T-cell (primary cell): ENCODE data around the gene HSPB2. TPM values are rescaled to one million over a fixed set of nuclear protein-coding genes. Genes with fewer than 3 reads are reported as not detected.
"Not testable (repeated sequence)": the region's sequence is repeated elsewhere in the genome, so short reads cannot be mapped to it uniquely, and the experiment has no call there.

Experiments used
- ATAC-seq, 4 experiments: fragments of 200-7000 bp in 3 of 4; fragments of 150-1000 bp in 1 of 4; cut with Tn5 transposase; replicated peaks in 1 of 4; 1 replicate in 3 of 4; 2 replicates in 1 of 4; pipeline ENCODE4 v1.10.0; 2021; ENCODE audit warnings: moderate library complexity in 3 of 4, mild to moderate bottlenecking in 2 of 4, moderate number of reproducible peaks in 1 of 4
- CTCF ChIA-PET, 2 donors: fragments of 300-600 bp; sonication (Branson Sonifier 250); formaldehyde crosslinking; loops; one replicate each; lab custom pipeline; 2022; ENCODE audit warnings: antibody characterized with exemption in 2 of 2; lab: Charles Lee
- POLR2A ChIA-PET, 2 donors: fragments of 300-600 bp; sonication (Branson Sonifier 250); formaldehyde crosslinking; loops; one replicate each; lab custom pipeline; 2022; ENCODE audit warnings: antibody characterized with exemption in 2 of 2; lab: Charles Lee
- DNase-seq, 35 experiments: peaks; one replicate each; pipeline versions ENCODE4 v3.0.0 to v3.0.0-alpha.2; 2013 to 2023
- H3K27ac ChIP-seq: one replicate; pipeline ENCODE4 v1.5.1; 2013; ENCODE audit warnings: low read length
- H3K27me3 ChIP-seq, 2 experiments: replicated peaks in 1 of 2; 1 replicate in 1 of 2; 2 replicates in 1 of 2; pipeline versions ENCODE4 v1.6.1 to v1.7.0; 2013; ENCODE audit warnings: low read length in 1 of 2, mixed read lengths in 1 of 2; ENCODE audit not compliant: control insufficient read depth in 2 of 2, insufficient read depth in 2 of 2; ENCODE audit errors: extremely low read depth in 1 of 2
- H3K36me3 ChIP-seq, 2 donors: 1 replicate in 1 of 2; 2 replicates in 1 of 2; pipeline versions ENCODE4 v1.6.1 to v1.7.0; 2013; ENCODE audit warnings: low read length in 1 of 2; ENCODE audit not compliant: control insufficient read depth in 2 of 2, insufficient read depth in 1 of 2; ENCODE audit errors: extremely low read depth in 1 of 2
- H3K4me1 ChIP-seq, 2 experiments: 1 replicate in 1 of 2; 2 replicates in 1 of 2; pipeline versions ENCODE4 v1.6.1 to v1.7.0; 2013; ENCODE audit warnings: low read length in 2 of 2, mixed read lengths in 1 of 2; ENCODE audit not compliant: insufficient read depth in 2 of 2, control insufficient read depth in 1 of 2; ENCODE audit errors: extremely low read depth in 1 of 2
- H3K4me3 ChIP-seq, 2 donors: 1 replicate in 1 of 2; 2 replicates in 1 of 2; pipeline versions ENCODE4 v1.5.1 to v1.7.0; 2013; ENCODE audit warnings: mild to moderate bottlenecking in 2 of 2, low read length in 1 of 2, moderate library complexity in 1 of 2; ENCODE audit not compliant: control insufficient read depth in 1 of 2; ENCODE audit errors: extremely low read depth in 1 of 2
- H3K9me3 ChIP-seq: 2 replicates; pipeline ENCODE4 v1.7.0; 2013
- H3K27ac Mint-ChIP-seq, 2 donors: one replicate each; pipeline ENCODE4 v1.8.0; 2020 to 2021; ENCODE audit warnings: mild to moderate bottlenecking in 2 of 2, mixed read lengths in 2 of 2
- H3K27me3 Mint-ChIP-seq, 2 donors: one replicate each; pipeline ENCODE4 v1.8.0; 2021 to 2022; ENCODE audit warnings: mixed read lengths in 2 of 2
- H3K36me3 Mint-ChIP-seq: one replicate; pipeline ENCODE4 v1.8.0; 2021; ENCODE audit warnings: mixed read lengths
- H3K4me1 Mint-ChIP-seq, 3 donors: one replicate each; pipeline ENCODE4 v1.8.0; 2020 to 2022; ENCODE audit warnings: mixed read lengths in 3 of 3, mild to moderate bottlenecking in 1 of 3
- H3K4me3 Mint-ChIP-seq, 3 donors: one replicate each; pipeline ENCODE4 v1.8.0; 2020 to 2022; ENCODE audit warnings: mild to moderate bottlenecking in 3 of 3, mixed read lengths in 3 of 3, moderate library complexity in 3 of 3
- H3K9me3 Mint-ChIP-seq, 3 donors: one replicate each; pipeline ENCODE4 v1.8.0; 2020 to 2022; ENCODE audit warnings: mixed read lengths in 3 of 3
- WGBS: methylation state at CpG from one replicate; pipeline ENCODE4 v1.1.5; 2013; ENCODE audit warnings: missing lambda C conversion rate; ENCODE audit not compliant: insufficient coverage; 5-methylcytosine and 5-hydroxymethylcytosine counted together
- total RNA-seq, 35 experiments: library from RNA in 6 of 35; stranded (reverse) in 6 of 35; fragments of 120-200 nt in 1 of 35; gene quantifications; one replicate each; pipeline versions ENCODE4 v1.2.1 to v1.2.4 and lab custom pipeline; 2013 to 2026

Gene HSPB2
- total RNA-seq, 5 donors from 2014 or later (not counting 1 experiment from before 2014, with no cell fraction given): not detected

GRCh38 chr11:111925953-111926352 is 13.4 kb downstream of the HSPB2 start:
- DNase-seq: no peak
- Histone ChIP-seq H3K4me1 (peaks cover 2 to 19% of the 10 kb centered on the region in 2 experiments), H3K4me3 (no peak overlapping the region), H3K9me3 (no peaks in the 10 kb centered on the region), H3K27ac (peak overlapping the region; percentile 86), H3K27me3 (no peaks in the 10 kb centered on the region), H3K36me3 (no peaks in the 10 kb centered on the region)
- Mint-ChIP-seq H3K27ac (peak overlapping the region; percentile 92 to 93), H3K9me3 (no peaks in the 10 kb centered on the region), H3K36me3 (no peaks in the 10 kb centered on the region), H3K4me1 (peaks cover 11 to 14% (median 13%) of the 10 kb centered on the region in 3 donors), H3K4me3 (peak overlapping the region; percentile 60 to 80 (median 79)), H3K27me3 (peaks cover 0 to 1% of the 10 kb centered on the region in 2 donors)
- ChIA-PET POLR2A (interaction anchor here (0.5 to 1.1 kb wide), 4 partner anchors 11 to 160 kb away, joined by 3 to 7 read pairs (median 4); no protein-coding TSS in a partner anchor), CTCF (interaction anchor here (1.0 to 2.0 kb wide), 10 partner anchors 13 to 354 kb away, joined by 3 to 20 read pairs (median 4); partner anchors contain the start of genes ALG9 (in 1 of the 2), CFAP68 (in 1 of the 2), FDXACB1 (in 1 of the 2) and SDHD (in 1 of the 2))
- 99% methylated on average over 10 of the region's 16 CpGs for WGBS
- ATAC-seq: no peak

GRCh38 chr11:111926505-111927391 is 14.2 kb downstream of the HSPB2 start:
- H3K27ac Mint-ChIP-seq: peak overlapping the region; percentile 92 to 93
- ATAC-seq: peak; percentile 90 to 95 (median 91)
- no peaks in the 10 kb centered on the region for H3K9me3 ChIP-seq
- no peaks in the 10 kb centered on the region for H3K27me3 ChIP-seq
- ChIA-PET POLR2A (interaction anchor here (0.5 to 1.2 kb wide), 16 partner anchors 9 to 330 kb away, joined by 3 to 13 read pairs (median 4); partner anchors contain the start of genes ALG9 (in 1 of the 2) and TIMM8B (in 1 of the 2)), CTCF (interaction anchor here (0.6 to 2.0 kb wide), 21 partner anchors 9 to 353 kb away, joined by 3 to 20 read pairs (median 4); partner anchors contain the start of genes ALG9 (in 1 of the 2), CFAP68 (in 1 of the 2), FDXACB1 (in 1 of the 2) and NKAPD1 (in 1 of the 2))
- H3K4me3 ChIP-seq: peak overlapping the region; percentile 38 to 58
- peaks cover 11 to 15% (median 14%) of the 10 kb centered on the region in 3 donors for H3K4me1 Mint-ChIP-seq
- H3K4me3 Mint-ChIP-seq: peak overlapping the region; percentile 79 to 82 (median 80)
- peak; percentile 85 to 98 (median 92) for DNase-seq
- H3K27me3 Mint-ChIP-seq: no peaks in the 10 kb centered on the region
- peaks cover 2 to 19% of the 10 kb centered on the region in 2 experiments for H3K4me1 ChIP-seq
- no peaks in the 10 kb centered on the region for H3K9me3 Mint-ChIP-seq
- no peaks in the 10 kb centered on the region for H3K36me3 Mint-ChIP-seq
- WGBS: 0% methylated on average over 36 of the region's 47 CpGs
- H3K27ac ChIP-seq: peak overlapping the region; percentile 86
- no peaks in the 10 kb centered on the region for H3K36me3 ChIP-seq

GRCh38 chr11:111930472-111930871 is 17.9 kb downstream of the HSPB2 start:
- no peaks in the 10 kb centered on the region for H3K27me3 Mint-ChIP-seq
- no peaks in the 10 kb centered on the region for H3K9me3 Mint-ChIP-seq
- WGBS: no CpG with 5 or more reads among the region's 4 CpGs
- no peak for ATAC-seq
- Histone ChIP-seq H3K36me3 (no peaks in the 10 kb centered on the region), H3K4me3 (no peak overlapping the region), H3K27me3 (no peaks in the 10 kb centered on the region), H3K9me3 (no peaks in the 10 kb centered on the region), H3K27ac (no peak overlapping the region), H3K4me1 (peaks cover 2 to 26% of the 10 kb centered on the region in 2 experiments)
- ChIA-PET POLR2A (no interaction called here), CTCF (interaction anchor here (0.6 to 2.4 kb wide), 5 partner anchors 8 to 349 kb away, joined by 3 to 19 read pairs (median 5); no protein-coding TSS in a partner anchor)
- H3K4me3 Mint-ChIP-seq: no peak overlapping the region
- DNase-seq: no peak
- H3K4me1 Mint-ChIP-seq: peaks cover 11 to 21% (median 19%) of the 10 kb centered on the region in 3 donors
- H3K36me3 Mint-ChIP-seq: no peaks in the 10 kb centered on the region
- no peak overlapping the region for H3K27ac Mint-ChIP-seq

- Mint-ChIP-seq H3K4me1 (peaks cover 12 to 22% (median 19%) of the 10 kb centered on the region in 3 donors), H3K4me3 (no peak overlapping the region), H3K27ac (no peak overlapping the region), H3K27me3 (no peaks in the 10 kb centered on the region), H3K9me3 (no peaks in the 10 kb centered on the region), H3K36me3 (no peaks in the 10 kb centered on the region)
- Histone ChIP-seq H3K4me3 (no peak overlapping the region), H3K27ac (no peak overlapping the region), H3K36me3 (no peaks in the 10 kb centered on the region), H3K27me3 (no peaks in the 10 kb centered on the region), H3K9me3 (no peaks in the 10 kb centered on the region), H3K4me1 (peaks cover 7 to 25% of the 10 kb centered on the region in 2 experiments)
- POLR2A ChIA-PET: interaction anchor here in 1 of 2 donors (0.6 kb wide), 1 partner anchor 20 kb away, joined by 6 read pairs; no protein-coding TSS in a partner anchor
- no peak for DNase-seq
- CTCF ChIA-PET: interaction anchor here (0.6 to 2.4 kb wide), 5 partner anchors 13 to 57 kb away, joined by 3 to 19 read pairs (median 5); no protein-coding TSS in a partner anchor
- no CpG with 5 or more reads among the region's 2 CpGs for WGBS
- no peak for ATAC-seq
Measured at GRCh38 chr11:111932611-111932950, 20.0 kb downstream of the HSPB2 start.

- not testable (repeated sequence) for H3K27me3 ChIP-seq, H3K9me3 Mint-ChIP-seq
Measured at GRCh38 chr11:111933176-111933575, 20.6 kb downstream of the HSPB2 start.

GRCh38 chr11:111933872-111934271 is 21.3 kb downstream of the HSPB2 start:
- CTCF ChIA-PET: interaction anchor here (0.6 to 1.7 kb wide), 2 partner anchors 9 to 47 kb away, joined by 4 to 9 read pairs; no protein-coding TSS in a partner anchor
- Histone ChIP-seq H3K4me1 (peaks cover 13 to 33% of the 10 kb centered on the region in 2 experiments), H3K4me3 (no peak overlapping the region), H3K9me3 (no peaks in the 10 kb centered on the region), H3K27me3 (no peaks in the 10 kb centered on the region), H3K27ac (no peak overlapping the region), H3K36me3 (no peaks in the 10 kb centered on the region)
- DNase-seq (no peak), ATAC-seq (no peak)
- no peak overlapping the region for H3K27ac Mint-ChIP-seq
- H3K36me3 Mint-ChIP-seq: no peaks in the 10 kb centered on the region
- no peaks in the 10 kb centered on the region for H3K9me3 Mint-ChIP-seq
- peaks cover 23 to 35% (median 31%) of the 10 kb centered on the region in 3 donors for H3K4me1 Mint-ChIP-seq
- POLR2A ChIA-PET: interaction anchor here in 1 of 2 donors (0.5 to 0.7 kb wide), 2 partner anchors 9 to 22 kb away, joined by 3 to 7 read pairs; no protein-coding TSS in a partner anchor
- no peaks in the 10 kb centered on the region for H3K27me3 Mint-ChIP-seq
- no peak overlapping the region for H3K4me3 Mint-ChIP-seq
- no CpG with 5 or more reads among the region's 1 CpG for WGBS

More at GRCh38 chr11:111933176-111933575, 20.6 kb downstream of the HSPB2 start:
- H3K36me3 ChIP-seq, H3K36me3 Mint-ChIP-seq, H3K9me3 ChIP-seq, POLR2A ChIA-PET, H3K27ac ChIP-seq, H3K4me3 Mint-ChIP-seq, DNase-seq, H3K27me3 Mint-ChIP-seq, H3K27ac Mint-ChIP-seq, H3K4me3 ChIP-seq, ATAC-seq: not testable (repeated sequence)
- H3K4me1 Mint-ChIP-seq: peaks cover 16 to 28% (median 25%) of the 10 kb centered on the region in 3 donors
- peaks cover 8 to 26% of the 10 kb centered on the region in 2 experiments for H3K4me1 ChIP-seq
- 97% methylated on average over 6 of the region's 14 CpGs for WGBS
- CTCF ChIA-PET: interaction anchor here (0.6 to 1.7 kb wide), 4 partner anchors 12 to 62 kb away, joined by 4 to 11 read pairs (median 6); no protein-coding TSS in a partner anchor
